Measurements from ENCODE around the gene RASAL2. TPM values are rescaled to one million over a fixed set of nuclear protein-coding genes. Genes with fewer than 3 reads are reported as not detected.

RASAL2 gene
- total RNA-seq, 1 donor from 2014 or later = 18.3 TPM

- Histone ChIP-seq H3K9me3 (ENCODE audit: low read depth) (no peaks in the 10 kb centered on the region), H3K27me3 (no peaks in the 10 kb centered on the region), H3K4me1 (no peaks in the 10 kb centered on the region), H2AFZ (replicated peaks) (no peak overlapping the region), H3K79me2 (ENCODE audit: low read depth) (no peaks in the 10 kb centered on the region), H3K36me3 (no peaks in the 10 kb centered on the region), H3F3A (ENCODE audit: low read depth) (no peaks in the 10 kb centered on the region), H4K20me1 (ENCODE audit: low read depth) (no peaks in the 10 kb centered on the region), H3K4me2 (no peak overlapping the region), H3K9ac (no peak overlapping the region), H3K27ac (no peak overlapping the region), H3K4me3 (no peak overlapping the region)
- TF ChIP-seq, protein P1, sequence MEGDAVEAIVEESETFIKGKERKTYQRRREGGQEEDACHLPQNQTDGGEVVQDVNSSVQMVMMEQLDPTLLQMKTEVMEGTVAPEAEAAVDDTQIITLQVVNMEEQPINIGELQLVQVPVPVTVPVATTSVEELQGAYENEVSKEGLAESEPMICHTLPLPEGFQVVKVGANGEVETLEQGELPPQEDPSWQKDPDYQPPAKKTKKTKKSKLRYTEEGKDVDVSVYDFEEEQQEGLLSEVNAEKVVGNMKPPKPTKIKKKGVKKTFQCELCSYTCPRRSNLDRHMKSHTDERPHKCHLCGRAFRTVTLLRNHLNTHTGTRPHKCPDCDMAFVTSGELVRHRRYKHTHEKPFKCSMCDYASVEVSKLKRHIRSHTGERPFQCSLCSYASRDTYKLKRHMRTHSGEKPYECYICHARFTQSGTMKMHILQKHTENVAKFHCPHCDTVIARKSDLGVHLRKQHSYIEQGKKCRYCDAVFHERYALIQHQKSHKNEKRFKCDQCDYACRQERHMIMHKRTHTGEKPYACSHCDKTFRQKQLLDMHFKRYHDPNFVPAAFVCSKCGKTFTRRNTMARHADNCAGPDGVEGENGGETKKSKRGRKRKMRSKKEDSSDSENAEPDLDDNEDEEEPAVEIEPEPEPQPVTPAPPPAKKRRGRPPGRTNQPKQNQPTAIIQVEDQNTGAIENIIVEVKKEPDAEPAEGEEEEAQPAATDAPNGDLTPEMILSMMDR (IDR thresholded peaks at IDR 0.05) = no peak
- TF ChIP-seq EZH2 (IDR thresholded peaks at IDR 0.05) (no peak), EZH2phosphoT487 (IDR thresholded peaks at IDR 0.05) (no peak)
- no peaks in the 10 kb centered on the region for H3K36me3 Mint-ChIP-seq
- no peaks in the 10 kb centered on the region for H3K9me3 Mint-ChIP-seq
- peak overlapping the region; percentile 25 for H3K27ac Mint-ChIP-seq
- H3K27me3 Mint-ChIP-seq (ENCODE audit: insufficient read depth, low read depth) = peaks cover 12% of the 10 kb centered on the region
- DNase-seq (ENCODE audit: low spot score) = no peak
- no peak overlapping the region for H3K4me3 Mint-ChIP-seq
- peaks cover 6% of the 10 kb centered on the region for H3K4me1 Mint-ChIP-seq
Measured at GRCh38 chr1:178491721-178492120, 397.8 kb downstream of the RASAL2 start.

DNA sequence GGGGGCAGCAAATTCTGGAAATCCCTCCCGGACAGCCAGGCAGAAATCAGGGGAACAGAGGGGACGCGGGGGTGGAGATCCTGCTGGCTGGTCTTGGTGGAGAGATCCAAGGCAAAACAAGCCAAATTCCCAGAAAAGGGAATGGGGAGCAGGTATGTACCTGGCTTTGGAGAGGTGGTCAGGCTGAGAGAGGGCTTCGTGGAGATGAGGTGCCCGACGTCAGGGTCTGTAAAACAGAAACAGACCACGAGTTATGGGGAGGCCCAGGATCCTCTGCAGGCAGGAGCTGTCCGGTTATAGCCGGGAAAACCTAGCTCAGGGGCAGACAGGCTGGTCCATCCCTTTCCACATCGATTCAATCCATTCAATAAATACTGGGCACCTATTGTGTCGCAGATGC, 398.4 kb downstream of the RASAL2 start:
- Histone ChIP-seq H3K4me1 (no peaks in the 10 kb centered on the region), H3K4me3 (no peak overlapping the region), H4K20me1 (ENCODE audit: low read depth) (no peaks in the 10 kb centered on the region), H3K27me3 (no peaks in the 10 kb centered on the region), H3K9me3 (ENCODE audit: low read depth) (no peaks in the 10 kb centered on the region), H3K27ac (no peak overlapping the region), H3F3A (ENCODE audit: low read depth) (no peaks in the 10 kb centered on the region), H2AFZ (replicated peaks) (no peak overlapping the region), H3K36me3 (no peaks in the 10 kb centered on the region), H3K79me2 (ENCODE audit: low read depth) (no peaks in the 10 kb centered on the region), H3K4me2 (no peak overlapping the region), H3K9ac (no peak overlapping the region)
- Mint-ChIP-seq H3K36me3 (no peaks in the 10 kb centered on the region), H3K27ac (peak overlapping the region; percentile 4), H3K4me3 (no peak overlapping the region), H3K9me3 (no peaks in the 10 kb centered on the region), H3K4me1 (peaks cover 11% of the 10 kb centered on the region), H3K27me3 (ENCODE audit: insufficient read depth, low read depth) (peaks cover 12% of the 10 kb centered on the region)
- no peak for TF ChIP-seq EZH2 (IDR thresholded peaks at IDR 0.05)
- no peak for TF ChIP-seq EZH2phosphoT487 (IDR thresholded peaks at IDR 0.05)
- TF ChIP-seq, protein P1 (IDR thresholded peaks at IDR 0.05) = no peak
- no peak for DNase-seq (ENCODE audit: low spot score)

DNA sequence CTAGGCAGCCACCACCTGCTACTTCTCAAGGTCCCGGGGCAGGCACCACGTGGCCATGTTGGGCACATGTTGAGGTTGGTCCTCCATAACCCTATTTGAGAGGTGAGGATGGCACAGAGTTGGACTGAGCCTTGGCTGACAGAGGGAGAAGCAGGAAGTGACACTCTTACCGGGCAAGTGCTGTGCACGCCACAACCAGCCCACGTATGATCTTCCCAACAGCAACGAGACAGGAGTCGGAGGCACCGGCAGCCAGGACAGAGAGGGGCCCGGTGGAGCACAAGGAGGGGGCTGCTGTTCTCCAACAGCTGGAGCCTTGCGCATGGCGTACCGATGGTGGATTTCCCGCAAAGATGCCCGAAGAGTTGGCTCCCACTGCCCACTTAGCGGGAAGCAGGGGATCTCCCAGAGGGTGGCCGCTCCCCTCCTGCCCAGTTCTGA, 399.4 kb downstream of the RASAL2 start:
- Mint-ChIP-seq H3K36me3 (no peaks in the 10 kb centered on the region), H3K27me3 (ENCODE audit: insufficient read depth, low read depth) (peaks cover 9% of the 10 kb centered on the region), H3K4me1 (peaks cover 12% of the 10 kb centered on the region), H3K9me3 (no peaks in the 10 kb centered on the region), H3K27ac (no peak overlapping the region), H3K4me3 (no peak overlapping the region)
- no peak overlapping the region for H3K4me3 ChIP-seq
- H3K79me2 ChIP-seq (ENCODE audit: low read depth) = no peaks in the 10 kb centered on the region
- H3K9me3 ChIP-seq (ENCODE audit: low read depth) = no peaks in the 10 kb centered on the region
- no peaks in the 10 kb centered on the region for H3F3A ChIP-seq (ENCODE audit: low read depth)
- no peaks in the 10 kb centered on the region for H3K36me3 ChIP-seq
- TF ChIP-seq EZH2 (IDR thresholded peaks at IDR 0.05) = no peak
- TF ChIP-seq EZH2phosphoT487 (IDR thresholded peaks at IDR 0.05) = no peak
- TF ChIP-seq, protein P1 (IDR thresholded peaks at IDR 0.05) = no peak
- H3K4me2 ChIP-seq = no peak overlapping the region
- no peak for DNase-seq (ENCODE audit: low spot score)
- no peaks in the 10 kb centered on the region for H3K4me1 ChIP-seq
- no peak overlapping the region for H3K9ac ChIP-seq
- H4K20me1 ChIP-seq (ENCODE audit: low read depth) = no peaks in the 10 kb centered on the region
- H3K27ac ChIP-seq = no peak overlapping the region
- H3K27me3 ChIP-seq = no peaks in the 10 kb centered on the region
- no peak overlapping the region for H2AFZ ChIP-seq (replicated peaks)

All from neural progenitor cell (in vitro differentiated cells).